ENCODE data around the gene DQX1. TPM values are rescaled to one million over a fixed set of nuclear protein-coding genes. Genes with fewer than 3 reads are reported as not detected.

The DQX1 gene, protein sequence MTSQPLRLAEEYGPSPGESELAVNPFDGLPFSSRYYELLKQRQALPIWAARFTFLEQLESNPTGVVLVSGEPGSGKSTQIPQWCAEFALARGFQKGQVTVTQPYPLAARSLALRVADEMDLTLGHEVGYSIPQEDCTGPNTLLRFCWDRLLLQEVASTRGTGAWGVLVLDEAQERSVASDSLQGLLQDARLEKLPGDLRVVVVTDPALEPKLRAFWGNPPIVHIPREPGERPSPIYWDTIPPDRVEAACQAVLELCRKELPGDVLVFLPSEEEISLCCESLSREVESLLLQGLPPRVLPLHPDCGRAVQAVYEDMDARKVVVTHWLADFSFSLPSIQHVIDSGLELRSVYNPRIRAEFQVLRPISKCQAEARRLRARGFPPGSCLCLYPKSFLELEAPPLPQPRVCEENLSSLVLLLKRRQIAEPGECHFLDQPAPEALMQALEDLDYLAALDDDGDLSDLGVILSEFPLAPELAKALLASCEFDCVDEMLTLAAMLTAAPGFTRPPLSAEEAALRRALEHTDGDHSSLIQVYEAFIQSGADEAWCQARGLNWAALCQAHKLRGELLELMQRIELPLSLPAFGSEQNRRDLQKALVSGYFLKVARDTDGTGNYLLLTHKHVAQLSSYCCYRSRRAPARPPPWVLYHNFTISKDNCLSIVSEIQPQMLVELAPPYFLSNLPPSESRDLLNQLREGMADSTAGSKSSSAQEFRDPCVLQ
- total RNA-seq = not detected in 2 replicates

DNA sequence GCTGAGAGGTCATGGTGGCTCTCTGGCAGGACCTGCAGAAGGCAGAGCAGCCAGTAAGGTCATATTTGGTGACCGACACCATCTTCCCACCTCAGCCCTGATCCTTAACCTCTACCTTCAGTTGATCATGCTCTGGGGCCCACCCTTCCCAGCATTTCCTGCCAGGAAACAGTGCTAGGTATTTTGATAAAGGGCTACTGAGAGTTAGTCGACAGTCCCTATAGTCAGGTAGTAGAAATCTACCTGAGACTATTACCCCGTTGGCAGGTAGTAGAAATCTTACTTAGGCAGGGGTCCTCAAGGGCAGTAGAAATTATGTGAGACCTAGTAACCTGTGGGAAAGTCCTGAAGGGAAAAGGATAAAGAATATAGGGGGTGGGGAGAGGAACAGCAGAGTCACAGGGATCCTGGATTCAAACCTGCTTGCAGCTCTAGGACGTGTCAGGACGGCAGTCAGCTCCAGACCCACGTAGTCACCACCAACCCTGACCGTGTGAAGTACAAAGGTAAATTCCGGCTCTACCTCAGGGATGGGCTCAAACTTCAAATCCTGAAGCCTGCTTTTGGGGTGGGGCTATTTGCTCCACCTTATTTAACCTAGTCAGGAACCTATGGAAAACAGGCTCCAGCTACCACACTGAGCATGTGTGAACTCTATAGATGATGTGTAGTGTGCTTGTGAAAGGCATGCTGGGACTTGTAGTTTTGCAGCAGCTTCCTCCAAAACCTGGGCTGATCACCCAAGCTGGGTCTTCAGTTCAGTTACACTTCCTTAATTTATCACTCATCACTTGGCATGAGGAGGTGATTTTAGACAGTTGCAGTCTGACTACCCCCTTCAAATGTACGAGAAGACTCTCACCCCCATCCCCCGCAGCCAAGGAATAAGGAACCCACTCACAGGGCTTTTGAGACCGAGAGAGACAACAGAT, at the start of gene DQX1:
DQX1 (minus strand) TSS at position 515 of the 932 bp plus-strand sequence; CDS start at position 13, 502 bp downstream.
- TF ChIP-seq, protein P1, sequence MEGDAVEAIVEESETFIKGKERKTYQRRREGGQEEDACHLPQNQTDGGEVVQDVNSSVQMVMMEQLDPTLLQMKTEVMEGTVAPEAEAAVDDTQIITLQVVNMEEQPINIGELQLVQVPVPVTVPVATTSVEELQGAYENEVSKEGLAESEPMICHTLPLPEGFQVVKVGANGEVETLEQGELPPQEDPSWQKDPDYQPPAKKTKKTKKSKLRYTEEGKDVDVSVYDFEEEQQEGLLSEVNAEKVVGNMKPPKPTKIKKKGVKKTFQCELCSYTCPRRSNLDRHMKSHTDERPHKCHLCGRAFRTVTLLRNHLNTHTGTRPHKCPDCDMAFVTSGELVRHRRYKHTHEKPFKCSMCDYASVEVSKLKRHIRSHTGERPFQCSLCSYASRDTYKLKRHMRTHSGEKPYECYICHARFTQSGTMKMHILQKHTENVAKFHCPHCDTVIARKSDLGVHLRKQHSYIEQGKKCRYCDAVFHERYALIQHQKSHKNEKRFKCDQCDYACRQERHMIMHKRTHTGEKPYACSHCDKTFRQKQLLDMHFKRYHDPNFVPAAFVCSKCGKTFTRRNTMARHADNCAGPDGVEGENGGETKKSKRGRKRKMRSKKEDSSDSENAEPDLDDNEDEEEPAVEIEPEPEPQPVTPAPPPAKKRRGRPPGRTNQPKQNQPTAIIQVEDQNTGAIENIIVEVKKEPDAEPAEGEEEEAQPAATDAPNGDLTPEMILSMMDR (IDR thresholded peaks at IDR 0.05; ENCODE audit: insufficient read depth, low read length, poor library complexity, severe bottlenecking) = no peak
- Histone ChIP-seq H3K27me3 (ENCODE audit: control insufficient read depth, insufficient read depth, low read length) (no peaks in the 10 kb centered on the region), H3K36me3 (ENCODE audit: control insufficient read depth, insufficient read depth, low read length) (peaks cover 4% of the 10 kb centered on the region), H3K4me3 (ENCODE audit: low read depth, low read length) (no peak within 1 kb of the TSS)
- DNase-seq (ENCODE audit: low read depth) = no peak

DNA sequence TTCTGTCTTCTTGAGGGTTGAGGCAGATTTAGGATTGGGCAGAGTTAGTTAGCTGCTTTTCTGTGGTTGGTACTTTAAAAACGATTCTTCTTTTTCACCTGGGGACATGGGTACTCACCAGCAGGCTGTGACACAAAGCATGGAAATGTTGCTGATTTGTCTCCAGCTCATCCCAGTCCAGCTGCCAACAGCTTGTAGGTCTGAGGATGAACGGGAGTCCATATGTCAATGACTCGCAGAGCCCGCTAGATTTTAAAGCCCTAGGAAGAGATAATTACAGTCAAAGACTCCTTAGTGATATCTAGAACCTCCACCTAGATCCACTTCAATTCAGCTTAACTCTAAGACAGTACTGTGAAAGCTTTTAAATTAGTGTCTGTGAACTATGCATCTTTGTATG, 49.3 kb upstream of the DQX1 start:
- Histone ChIP-seq H3K4me3 (ENCODE audit: low read depth, low read length) (no peak overlapping the region), H3K27me3 (ENCODE audit: control insufficient read depth, insufficient read depth, low read length) (no peaks in the 10 kb centered on the region), H3K36me3 (ENCODE audit: control insufficient read depth, insufficient read depth, low read length) (no peaks in the 10 kb centered on the region)
- TF ChIP-seq, protein P1 (IDR thresholded peaks at IDR 0.05; ENCODE audit: insufficient read depth, low read length, poor library complexity, severe bottlenecking) = no peak
- no peak for DNase-seq (ENCODE audit: low read depth)

DNA sequence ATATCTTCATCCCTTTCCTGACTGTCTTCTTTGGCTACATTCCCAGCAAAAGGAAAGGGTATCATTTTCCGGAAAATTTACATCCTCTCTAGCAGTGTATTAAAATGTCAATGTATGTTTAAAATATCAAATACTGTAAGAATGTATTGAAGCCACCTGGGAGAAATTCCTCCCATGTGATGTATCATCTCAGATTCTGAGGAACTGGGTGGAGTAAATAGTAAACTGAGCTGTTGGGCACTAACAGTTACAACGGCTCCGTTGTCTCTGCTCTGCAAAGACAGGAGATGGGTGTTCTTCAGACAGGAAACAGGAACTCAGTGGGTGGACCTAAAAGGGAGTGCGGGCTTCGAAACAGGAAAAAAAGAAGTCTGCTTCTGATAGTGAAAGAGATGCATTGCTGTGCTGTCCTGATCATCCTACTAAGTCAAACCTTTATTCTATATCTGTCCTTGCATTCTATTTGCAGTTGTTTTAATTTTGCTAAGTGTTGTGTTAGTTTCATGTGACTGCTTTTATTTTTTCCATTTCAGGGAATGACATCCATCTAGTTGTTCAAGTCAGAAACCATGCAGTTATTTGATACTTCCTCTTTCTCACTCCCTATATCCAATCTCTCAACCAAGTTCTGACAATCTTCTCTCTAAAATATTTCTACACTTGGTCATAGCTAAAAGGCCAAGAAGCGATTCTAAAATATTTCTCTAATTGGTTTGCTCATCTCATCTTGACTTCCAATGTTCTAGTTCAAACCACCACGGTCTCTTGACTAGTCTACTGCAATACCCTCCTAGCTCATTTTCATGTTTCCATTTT, 47.9 kb upstream of the DQX1 start:
- no peak for DNase-seq (ENCODE audit: low read depth)

DNA sequence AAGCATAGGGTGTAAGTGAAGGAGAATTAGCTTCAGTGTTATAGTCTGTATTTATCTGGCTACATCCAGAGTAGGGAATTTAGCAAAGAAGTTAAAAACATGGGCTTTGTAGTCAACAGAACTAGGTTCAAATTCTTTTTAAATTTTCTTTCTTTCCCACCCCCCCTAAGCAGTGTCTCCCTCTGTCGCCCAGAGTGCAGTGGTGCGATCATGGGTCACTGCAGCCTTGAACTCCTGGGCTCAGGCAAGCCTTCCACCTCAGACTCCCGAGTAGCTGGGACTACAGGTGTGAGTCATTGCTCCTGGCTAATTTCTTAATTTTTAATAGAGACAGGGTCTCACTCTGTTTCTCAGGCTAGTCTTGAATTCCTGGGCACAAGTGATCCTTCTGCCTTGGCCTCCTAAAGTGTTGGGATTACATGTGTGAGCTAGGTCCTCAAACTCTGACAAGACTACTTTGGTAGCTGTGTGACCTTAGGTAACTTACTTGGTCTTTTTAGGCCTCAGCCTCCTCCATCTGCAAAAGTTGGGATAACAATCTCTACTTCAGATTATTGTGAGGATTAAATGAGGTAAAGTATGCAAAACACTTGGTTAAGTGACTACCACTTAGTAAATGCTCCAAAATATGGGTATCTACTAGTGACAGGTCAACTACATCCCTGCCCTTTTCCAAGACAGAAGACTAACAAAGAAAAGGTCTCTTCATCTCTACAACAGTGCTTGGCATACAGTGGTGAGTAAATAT, 46.3 kb upstream of the DQX1 start:
- H3K27me3 ChIP-seq (ENCODE audit: control insufficient read depth, insufficient read depth, low read length) = no peaks in the 10 kb centered on the region
- TF ChIP-seq, protein P1 (IDR thresholded peaks at IDR 0.05; ENCODE audit: insufficient read depth, low read length, poor library complexity, severe bottlenecking) = peak; percentile 34
- DNase-seq (ENCODE audit: low read depth) = no peak

More for the DNA sequence above, 47.9 kb upstream of the DQX1 start:
- TF ChIP-seq, protein P1 (IDR thresholded peaks at IDR 0.05; ENCODE audit: insufficient read depth, low read length, poor library complexity, severe bottlenecking) = no peak
- Histone ChIP-seq H3K4me3 (ENCODE audit: low read depth, low read length) (no peak overlapping the region), H3K36me3 (ENCODE audit: control insufficient read depth, insufficient read depth, low read length) (no peaks in the 10 kb centered on the region), H3K27me3 (ENCODE audit: control insufficient read depth, insufficient read depth, low read length) (no peaks in the 10 kb centered on the region)

More for the DNA sequence above, 46.3 kb upstream of the DQX1 start:
- no peaks in the 10 kb centered on the region for H3K36me3 ChIP-seq (ENCODE audit: control insufficient read depth, insufficient read depth, low read length)
- H3K4me3 ChIP-seq (ENCODE audit: low read depth, low read length) = no peak overlapping the region
